GDM1 (cell line): ENCODE measurements around the gene ZC3H10.
"Not testable (repeated sequence)": the region's sequence is repeated elsewhere in the genome, so short reads cannot be mapped to it uniquely, and the experiment has no call there.

Experiments
- DNase-seq: peaks from one replicate; lab custom pipeline; 2025; lab: John Stamatoyannopoulos, UW

The ZC3H10 gene

GRCh38 chr12:56154818-56155217, 36.8 kb downstream of the ZC3H10 start:
- DNase-seq: no peak

DNA sequence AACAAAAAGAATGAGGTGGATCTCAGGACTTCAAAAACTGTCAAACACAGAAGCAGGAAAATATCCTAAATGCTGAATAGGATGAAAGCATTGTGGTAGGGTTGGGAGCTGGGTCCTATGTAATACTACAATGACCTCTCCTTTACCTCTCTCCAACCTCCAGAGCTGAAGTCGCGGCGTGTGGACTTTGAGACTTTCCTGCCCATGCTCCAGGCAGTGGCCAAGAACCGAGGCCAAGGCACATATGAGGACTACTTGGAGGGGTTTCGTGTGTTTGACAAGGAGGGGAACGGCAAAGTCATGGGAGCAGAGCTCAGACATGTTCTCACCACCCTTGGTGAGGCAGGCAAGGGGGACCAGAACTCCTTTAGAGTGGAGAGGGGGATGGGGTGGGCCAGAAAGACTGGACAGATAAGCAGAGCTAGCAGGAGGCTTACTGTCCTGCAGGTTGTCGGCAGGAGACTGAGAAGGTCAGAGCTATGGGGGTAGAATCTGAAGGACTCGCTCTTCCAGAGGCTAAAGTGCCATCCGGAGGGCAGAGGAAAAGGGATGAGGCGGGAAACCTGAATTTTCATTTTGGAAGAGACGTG, 37.3 kb downstream of the ZC3H10 start:
- no peak for DNase-seq

DNA sequence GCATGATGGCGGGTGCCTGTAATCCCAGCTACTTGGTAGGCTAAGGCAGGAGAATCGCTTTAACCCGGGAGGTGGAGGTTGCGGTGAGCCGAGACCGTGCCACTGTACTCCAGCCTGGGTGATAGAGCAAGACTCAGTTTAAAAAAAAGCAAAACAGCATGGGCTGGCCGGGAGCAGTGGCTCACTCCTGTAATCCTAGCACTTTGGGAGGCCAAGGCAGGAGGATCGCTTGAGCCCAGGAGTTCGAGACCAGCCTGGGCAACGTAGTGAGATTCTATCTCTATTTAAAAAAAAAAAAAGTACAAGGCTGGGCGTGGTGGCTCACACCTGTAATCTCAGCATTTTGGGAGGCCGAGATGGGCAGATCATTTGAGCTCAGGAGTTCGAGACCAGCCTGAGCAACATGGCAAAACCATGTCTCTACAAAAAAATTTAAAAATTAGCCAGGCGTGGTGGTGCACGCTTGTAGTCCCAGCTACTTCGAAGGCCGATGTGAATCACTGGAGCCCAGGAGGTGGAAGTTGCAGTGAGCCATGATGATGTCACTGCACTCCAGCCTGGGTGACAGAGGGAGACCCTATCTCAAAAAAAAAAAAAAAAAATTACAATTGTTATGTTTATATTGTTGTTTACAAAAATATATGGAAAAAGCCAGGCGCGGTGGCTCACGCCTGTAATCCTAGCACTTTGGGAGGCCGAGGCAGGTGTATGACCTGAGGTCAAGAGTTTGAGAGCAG, 38.6 kb downstream of the ZC3H10 start:
- not testable (repeated sequence) for DNase-seq

DNA sequence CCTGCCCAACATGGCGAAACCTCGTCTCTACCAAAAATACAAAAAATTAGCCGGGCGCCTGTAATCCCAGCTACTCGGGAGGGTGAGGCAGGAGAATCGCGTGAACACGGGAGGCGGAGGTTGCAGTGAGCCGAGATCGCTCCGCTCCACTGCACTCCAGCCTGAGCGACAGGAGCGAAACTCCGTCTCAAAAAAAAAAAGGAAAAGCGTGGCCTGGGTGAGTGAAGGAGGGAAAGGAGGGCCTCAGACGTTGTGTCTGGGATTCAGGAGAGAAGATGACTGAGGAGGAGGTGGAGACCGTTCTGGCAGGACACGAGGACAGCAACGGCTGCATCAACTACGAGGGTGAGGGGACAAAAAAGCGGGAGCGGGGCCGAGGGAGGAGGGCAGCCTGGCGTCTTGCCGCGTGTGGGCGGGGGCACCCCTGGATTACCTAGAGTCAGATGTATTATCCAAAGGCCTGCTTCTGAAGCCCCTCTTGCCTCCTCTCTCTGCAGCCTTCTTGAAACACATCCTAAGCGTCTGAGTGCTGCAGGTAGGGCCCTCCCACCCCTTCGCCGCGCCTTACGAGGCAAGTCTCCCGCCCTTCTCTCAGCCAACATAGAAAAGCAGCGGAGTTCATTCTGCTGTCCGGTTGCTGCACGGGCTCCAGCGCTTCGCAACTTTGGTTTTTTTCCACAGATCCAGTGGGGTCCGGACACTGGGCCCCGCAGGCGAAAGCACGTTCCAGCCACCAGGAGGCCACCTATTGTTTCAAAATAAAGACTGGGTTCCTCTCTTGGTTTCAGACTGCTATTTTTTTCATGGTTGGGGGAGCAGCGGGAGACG, 39.3 kb downstream of the ZC3H10 start:
- DNase-seq: peak; percentile 76

GRCh38 chr12:56158029-56158925, 40.2 kb downstream of the ZC3H10 start, which contains the start of gene MYL6:
Gene MYL6 (plus strand): TSS chr12:56158359. CDS start chr12:56158402, 43 bp downstream.
- peak; percentile 93 for DNase-seq

DNA sequence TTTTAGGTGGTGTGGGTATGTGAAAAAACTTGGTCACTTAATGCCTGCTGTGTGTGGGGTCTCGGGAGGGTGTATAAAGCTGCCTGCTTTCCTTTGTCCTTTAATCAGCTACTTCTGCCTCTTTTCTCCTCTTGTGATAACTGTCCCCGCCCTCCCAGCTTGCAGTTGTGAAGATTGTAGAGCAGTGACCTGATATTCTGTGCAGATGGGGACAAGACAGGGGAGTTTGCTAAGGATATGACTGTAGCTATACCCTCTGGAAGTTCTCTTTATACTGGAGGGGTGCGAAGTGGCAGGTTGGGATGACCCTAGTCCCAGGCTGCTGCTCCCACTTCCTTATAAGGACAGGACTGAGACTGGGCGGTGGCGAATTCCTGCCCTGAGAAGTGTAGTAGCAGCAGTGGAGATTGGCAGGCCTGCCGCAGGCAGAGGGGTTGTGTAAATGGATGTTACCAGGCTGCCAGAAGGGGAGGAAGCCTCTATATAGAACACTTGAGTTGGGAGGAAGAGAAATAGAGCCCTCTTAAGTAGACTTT, 40.9 kb downstream of the ZC3H10 start:
- DNase-seq: peak; percentile 16

DNA sequence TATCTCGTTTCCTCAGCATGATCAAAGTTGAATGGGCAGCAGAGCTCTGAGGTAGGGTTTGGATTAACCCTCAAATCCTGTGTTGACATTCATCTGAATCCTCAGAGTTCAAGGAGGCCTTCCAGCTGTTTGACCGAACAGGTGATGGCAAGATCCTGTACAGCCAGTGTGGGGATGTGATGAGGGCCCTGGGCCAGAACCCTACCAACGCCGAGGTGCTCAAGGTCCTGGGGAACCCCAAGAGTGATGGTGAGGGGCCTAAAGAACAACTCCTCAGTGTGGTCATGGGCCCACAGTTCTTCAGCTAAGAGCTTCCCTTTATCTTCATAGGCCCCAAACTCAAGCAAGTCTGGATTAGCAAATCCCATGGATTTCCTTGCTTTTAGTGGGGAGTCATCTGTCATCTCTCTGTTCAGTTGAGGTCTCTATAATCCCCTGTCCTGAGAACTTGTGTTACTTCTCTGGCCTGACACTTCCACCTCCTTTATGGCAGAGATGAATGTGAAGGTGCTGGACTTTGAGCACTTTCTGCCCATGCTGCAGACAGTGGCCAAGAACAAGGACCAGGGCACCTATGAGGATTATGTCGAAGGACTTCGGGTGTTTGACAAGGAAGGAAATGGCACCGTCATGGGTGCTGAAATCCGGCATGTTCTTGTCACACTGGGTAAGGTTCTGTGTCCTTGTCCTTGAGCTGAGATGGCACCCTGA, 41.6 kb downstream of the ZC3H10 start:
- DNase-seq: no peak

- DNase-seq: no peak
Observed at GRCh38 chr12:56160193-56160763, 42.2 kb downstream of the ZC3H10 start.

DNA sequence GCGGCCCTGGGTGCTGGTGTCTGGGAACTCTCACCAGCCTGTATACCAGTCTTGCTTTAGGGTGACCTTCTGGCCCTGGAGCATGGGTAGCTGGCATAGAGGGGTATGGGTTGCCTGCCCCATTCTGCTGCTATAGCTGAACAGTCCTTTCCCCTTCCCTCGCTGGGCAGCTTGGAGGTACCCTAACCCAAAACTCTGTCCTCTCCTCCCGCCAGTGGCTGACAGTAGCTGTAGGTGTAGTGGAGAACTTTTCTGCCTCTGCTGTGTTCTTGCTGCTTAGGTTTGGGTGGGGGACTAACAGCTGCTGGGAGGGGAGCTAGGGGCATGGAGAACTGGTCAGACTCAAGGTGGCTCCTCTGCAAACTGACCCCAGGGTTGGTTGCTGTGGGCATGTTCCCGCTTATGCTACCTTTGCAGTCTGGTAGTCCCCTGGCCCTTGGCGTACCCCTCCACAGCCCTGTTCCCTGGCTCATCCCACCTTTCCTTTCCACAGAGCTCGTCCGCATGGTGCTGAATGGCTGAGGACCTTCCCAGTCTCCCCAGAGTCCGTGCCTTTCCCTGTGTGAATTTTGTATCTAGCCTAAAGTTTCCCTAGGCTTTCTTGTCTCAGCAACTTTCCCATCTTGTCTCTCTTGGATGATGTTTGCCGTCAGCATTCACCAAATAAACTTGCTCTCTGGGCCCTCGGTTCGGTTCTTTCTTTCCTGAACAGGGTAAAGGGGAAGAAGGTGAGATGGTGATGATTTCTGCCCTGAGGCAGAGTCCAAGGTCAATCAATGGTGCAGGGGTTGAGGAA, 43.0 kb downstream of the ZC3H10 start:
- no peak for DNase-seq

DNA sequence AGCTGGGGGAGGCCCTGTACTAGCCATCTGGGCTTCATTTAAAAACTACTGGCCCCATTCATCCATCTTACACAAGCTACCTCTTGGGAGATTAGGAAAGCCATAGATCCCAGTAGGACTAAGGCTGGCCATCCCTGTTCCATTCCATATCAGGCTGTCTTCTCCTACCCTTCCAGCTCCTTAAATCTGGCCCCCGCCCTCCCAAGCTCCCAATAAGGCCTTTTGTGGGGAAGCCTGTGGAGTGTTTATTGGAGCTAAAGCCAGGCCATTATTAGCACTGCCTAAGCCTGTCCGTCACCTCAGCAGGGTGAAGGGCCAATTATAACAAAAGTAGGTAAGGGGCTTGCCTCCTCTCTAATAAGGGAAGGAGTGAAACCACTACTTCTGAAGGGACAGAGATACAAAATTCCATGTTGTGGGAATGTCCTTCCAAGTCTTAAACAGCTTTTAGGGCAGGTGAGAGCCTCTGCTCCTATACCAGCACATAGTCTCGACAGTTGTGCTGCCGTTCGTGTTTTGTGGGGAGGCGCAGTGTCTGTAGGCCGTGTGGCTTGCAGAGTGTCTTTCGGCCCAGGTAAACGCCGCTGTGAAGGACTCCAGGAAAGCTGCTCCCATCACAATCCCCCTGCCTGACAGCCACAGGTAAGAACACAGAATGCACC, 43.8 kb downstream of the ZC3H10 start:
- DNase-seq: no peak

- DNase-seq: no peak
Observed at GRCh38 chr12:56162468-56163290, 44.6 kb downstream of the ZC3H10 start.

DNA sequence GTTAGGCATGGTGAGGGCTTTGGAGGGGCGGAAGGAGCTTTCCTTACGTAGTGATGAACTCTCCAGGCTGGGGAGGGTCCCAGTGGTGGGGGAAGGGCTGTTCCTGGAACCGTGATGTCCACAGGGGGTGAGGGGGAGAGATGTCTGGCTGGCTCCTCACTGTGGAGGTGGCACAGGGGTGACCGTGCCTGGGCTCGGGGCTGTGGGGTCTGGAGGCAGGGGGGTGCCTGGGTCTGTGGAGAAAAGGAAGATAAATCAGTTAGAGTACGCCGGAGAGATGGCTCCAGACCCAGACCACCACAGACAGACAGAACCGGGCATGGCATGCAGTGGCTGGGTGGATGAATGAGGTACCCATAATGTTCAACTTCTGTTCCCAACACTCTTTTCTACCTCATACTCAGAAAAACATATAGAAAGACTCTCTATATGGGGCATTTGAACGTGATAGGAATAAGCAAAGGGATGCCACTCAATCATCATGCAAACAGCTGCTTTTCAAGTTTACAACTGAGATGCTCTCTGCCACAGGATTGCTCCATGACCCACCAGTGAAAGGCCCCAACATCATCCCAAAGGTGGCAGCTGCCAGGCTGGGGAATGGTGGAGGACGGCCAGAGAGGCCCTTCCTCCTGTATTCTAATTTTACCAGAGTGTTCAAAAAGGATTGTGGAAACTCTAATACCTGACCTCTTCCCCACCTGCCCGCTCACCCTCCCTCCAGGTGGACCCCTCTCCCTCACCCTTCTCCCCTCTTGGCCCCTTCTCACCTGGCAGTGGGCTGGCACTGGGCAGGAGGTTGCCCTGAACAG, 45.7 kb downstream of the ZC3H10 start:
- DNase-seq: no peak

DNA sequence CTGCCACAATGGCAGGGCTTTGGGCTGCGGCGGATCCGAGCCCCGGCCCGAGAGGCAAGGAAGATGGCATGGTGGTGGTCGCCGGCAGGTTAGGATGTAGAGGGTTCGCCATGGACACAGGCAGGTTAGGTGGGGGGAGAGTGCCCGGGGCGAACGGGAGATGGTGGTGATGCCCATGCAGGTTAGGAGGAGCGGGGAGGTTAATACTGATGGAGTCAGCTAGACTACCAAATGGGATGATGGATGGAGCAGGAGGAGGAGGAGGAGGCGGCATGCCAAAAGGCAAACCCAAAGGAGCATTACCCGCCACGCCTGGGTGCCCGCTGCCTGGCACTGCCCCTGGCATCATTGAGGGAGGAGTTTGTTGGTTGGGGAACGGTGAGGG, 46.3 kb downstream of the ZC3H10 start:
- DNase-seq: no peak

- DNase-seq: no peak
Observed at GRCh38 chr12:56165369-56165768, 47.3 kb downstream of the ZC3H10 start.

GRCh38 chr12:56169229-56169759, 51.2 kb downstream of the ZC3H10 start:
- DNase-seq: no peak

DNA sequence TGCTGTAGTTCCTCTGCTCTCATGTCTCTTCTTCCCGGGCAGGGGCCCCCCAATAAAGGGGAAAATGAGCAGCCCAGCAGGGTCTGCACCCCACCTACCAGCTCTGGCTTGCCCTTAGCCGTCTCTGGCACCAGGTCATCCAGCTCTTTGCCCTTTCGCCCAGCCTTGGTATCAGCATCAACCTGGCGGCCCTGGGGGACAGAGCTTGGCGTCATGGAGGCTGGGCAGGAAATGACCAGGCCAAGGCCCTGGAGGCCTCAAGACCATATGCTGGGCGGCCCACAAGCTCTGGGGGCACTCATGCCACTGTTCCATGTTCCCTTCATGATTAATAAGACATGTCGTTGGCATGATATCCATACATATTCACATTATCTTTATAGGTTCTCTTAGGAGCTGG, 54.8 kb downstream of the ZC3H10 start:
- DNase-seq: no peak
